Loucy (cell line): ENCODE results near the gene HOXC4.

Source experiments
- EZH2phosphoT487 ChIP-seq: fragments of 200-600 bp; IDR thresholded peaks from 2 replicates; pipeline ENCODE4 v1.6.1; 2018; ENCODE audit warnings: antibody characterized with exemption, mild to moderate bottlenecking, moderate library complexity, borderline replicate concordance
- TF ChIP-seq, protein P1 (sequence below): fragments of 200-600 bp; sonication (generic); conservative IDR thresholded peaks from 2 replicates; pipeline ENCODE4 v1.5.1; 2014; ENCODE audit warnings: mild to moderate bottlenecking, antibody characterized with exemption, low read length

DNA sequence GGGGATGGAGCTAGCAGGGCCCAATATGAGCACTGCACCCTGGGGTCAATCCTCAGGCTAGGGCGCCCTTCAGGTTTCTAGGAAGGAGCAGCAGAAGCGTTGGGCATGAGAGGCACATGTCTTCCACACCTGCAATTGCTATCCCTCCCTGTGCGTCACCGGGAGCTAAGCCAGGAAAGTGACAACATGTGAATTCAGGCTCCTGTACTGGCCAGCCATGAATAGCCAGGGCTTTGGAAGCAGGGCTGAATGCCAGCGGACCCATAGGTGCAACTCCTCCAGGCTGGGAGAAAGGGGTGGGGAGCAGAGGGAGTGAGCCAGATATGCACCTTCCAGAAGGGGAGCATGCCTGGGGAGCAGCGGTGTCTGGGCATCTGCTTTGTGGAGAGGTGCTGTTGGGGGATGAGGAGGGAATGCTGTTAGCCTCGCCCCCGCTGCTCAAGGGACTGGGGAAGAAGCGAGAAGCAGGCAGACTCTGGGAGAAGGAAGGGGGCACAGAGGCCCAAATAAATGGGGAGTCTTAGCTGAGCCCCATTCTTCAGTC lies 14.7 kb upstream of the HOXC4 start:
- TF ChIP-seq, protein P1, sequence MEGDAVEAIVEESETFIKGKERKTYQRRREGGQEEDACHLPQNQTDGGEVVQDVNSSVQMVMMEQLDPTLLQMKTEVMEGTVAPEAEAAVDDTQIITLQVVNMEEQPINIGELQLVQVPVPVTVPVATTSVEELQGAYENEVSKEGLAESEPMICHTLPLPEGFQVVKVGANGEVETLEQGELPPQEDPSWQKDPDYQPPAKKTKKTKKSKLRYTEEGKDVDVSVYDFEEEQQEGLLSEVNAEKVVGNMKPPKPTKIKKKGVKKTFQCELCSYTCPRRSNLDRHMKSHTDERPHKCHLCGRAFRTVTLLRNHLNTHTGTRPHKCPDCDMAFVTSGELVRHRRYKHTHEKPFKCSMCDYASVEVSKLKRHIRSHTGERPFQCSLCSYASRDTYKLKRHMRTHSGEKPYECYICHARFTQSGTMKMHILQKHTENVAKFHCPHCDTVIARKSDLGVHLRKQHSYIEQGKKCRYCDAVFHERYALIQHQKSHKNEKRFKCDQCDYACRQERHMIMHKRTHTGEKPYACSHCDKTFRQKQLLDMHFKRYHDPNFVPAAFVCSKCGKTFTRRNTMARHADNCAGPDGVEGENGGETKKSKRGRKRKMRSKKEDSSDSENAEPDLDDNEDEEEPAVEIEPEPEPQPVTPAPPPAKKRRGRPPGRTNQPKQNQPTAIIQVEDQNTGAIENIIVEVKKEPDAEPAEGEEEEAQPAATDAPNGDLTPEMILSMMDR: no peak
- no peak for TF ChIP-seq EZH2phosphoT487
